GM08714 (cell line): Measurements from ENCODE around the gene DPM3.
A peak's percentile ranks its signal among the peaks of the same experiment; 100 is the strongest.

ENCODE experiments used
- H3K4me3 ChIP-seq: fragments of 200-500 bp; sonication (Bioruptor generic); 2 replicates; pipeline ENCODE4 v1.5.1; 2014; ENCODE audit warnings: mild to moderate bottlenecking, low read length, inconsistent platforms
- ZNF274 ChIP-seq: IDR thresholded peaks from 2 replicates; pipeline ENCODE4 v1.6.1; 2012; ENCODE audit warnings: mild to moderate bottlenecking, low read depth, low read length

The DPM3 gene

DNA sequence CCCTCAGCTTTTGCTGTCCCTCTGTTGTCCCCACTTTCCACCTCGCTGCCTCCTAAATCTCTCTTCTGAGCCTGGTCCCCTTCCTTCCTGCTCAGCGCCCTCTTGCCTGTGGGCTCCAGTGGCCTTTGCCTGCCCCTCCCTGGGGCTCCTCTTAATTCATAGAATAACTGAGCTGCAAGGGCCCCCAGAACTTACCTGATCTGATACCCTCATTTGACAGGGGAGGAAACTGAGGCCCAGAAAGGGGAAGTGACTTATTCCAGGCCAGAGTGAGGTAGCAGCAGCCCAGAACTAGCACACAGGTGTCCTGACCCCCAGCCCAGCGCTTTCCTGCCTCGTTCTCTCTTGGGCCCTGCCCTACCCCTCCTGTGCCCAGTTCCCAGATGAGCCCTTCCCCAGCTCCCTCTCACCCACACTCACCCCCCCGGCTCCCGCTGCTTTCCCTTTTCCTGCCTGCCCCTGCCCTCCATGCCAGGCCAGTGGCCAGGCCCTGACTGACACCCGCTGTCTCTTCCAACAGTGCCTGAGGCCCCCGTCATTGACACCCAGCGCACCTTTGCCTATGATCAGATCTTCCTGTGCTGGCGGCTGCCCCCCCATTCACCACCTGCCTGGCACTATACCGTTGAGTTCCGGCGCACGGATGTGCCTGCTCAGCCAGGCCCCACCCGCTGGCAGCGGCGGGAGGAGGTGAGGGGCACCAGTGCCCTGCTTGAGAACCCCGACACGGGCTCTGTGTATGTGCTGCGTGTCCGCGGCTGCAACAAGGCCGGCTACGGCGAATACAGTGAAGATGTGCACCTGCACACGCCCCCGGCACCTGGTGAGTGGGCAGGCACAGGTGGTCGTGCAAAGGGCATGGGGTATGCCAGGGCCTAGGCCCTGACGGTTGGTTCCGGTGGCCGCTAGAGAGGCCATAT lies 39.0 kb upstream of the DPM3 start:
- no peak for TF ChIP-seq ZNF274
- H3K4me3 ChIP-seq: no peak overlapping the region

GRCh38 chr1:155178441-155179111 lies 38.2 kb upstream of the DPM3 start:
- H3K4me3 ChIP-seq: no peak overlapping the region
- TF ChIP-seq ZNF274: no peak

GRCh38 chr1:155177918-155178281 lies 37.6 kb upstream of the DPM3 start:
- no peak overlapping the region for H3K4me3 ChIP-seq
- TF ChIP-seq ZNF274: no peak

DNA sequence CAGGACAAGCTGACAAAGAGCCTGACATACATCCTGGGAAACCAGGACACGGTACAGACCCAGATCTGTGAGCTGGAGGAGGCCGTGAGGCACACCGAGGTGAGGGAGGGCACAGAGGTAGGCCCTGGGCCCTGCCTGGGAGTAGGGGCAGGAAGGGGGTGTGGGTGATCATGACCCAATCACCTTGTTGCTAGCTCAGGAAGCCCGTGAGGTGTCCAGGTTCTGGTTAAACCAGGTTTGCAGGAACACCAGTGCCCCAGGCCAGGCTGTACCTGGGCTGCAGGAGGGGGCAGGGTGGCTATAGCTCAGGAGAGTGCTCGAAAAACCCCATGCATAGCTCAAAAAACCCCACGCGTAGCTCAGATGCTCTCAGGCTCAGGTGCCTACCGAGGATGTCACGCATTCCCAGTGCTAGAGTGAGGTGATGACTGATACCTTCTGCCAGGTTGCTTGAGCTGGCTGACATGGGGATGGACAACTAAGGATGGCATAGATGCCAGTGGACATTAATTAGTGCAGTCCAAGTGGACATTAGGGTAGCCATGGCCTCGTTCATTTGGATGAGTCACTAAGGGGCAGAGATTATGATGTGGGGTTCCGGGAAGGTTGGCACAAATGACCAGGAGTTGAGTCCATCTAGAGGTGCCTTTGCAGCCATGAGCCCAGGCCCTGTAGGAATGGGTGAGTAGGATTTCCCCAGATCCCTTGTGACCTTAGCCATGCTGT lies 37.0 kb upstream of the DPM3 start:
- H3K4me3 ChIP-seq: no peak overlapping the region
- no peak for TF ChIP-seq ZNF274

DNA sequence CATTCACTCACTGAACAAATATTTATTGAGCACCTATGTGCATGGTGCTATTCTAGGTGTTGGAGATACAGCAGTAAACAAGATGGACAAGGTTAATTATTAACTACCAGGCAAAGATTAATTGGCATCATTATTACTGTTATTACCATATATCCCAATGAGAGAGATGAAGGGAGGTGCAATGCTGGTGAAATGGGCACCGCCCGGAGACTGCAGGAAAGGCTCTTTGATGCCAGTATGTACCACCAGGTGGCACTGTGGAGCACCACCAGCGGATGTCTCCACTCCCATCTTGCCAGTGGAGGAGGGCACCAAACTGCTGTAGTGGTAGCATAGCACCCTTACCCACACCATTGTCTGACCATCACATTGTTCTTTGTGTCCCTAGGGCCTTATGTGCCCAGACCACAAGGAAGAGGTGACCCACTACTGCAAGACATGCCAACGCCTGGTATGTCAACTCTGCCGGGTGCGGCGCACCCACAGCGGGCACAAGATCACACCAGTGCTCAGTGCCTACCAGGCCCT lies 36.3 kb upstream of the DPM3 start:
- no peak overlapping the region for H3K4me3 ChIP-seq

DNA sequence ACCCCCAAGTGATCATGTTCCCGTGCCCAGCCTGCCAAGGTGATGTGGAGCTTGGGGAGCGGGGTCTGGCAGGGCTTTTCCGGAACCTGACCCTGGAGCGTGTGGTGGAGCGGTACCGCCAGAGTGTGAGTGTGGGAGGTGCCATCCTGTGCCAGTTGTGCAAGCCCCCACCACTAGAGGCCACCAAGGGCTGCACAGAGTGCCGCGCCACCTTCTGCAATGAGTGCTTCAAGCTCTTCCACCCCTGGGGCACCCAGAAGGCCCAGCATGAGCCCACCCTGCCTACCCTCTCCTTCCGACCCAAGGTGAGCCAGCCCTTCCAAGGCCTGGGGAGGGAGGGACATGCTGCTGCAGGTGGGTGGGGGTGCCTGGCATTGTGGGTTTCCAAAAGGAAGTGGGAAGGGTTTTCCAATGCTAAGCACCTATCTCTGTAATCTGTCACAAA lies 35.6 kb upstream of the DPM3 start:
- H3K4me3 ChIP-seq: no peak overlapping the region

More for the DNA sequence above, 36.3 kb upstream of the DPM3 start:
- no peak for TF ChIP-seq ZNF274

DNA sequence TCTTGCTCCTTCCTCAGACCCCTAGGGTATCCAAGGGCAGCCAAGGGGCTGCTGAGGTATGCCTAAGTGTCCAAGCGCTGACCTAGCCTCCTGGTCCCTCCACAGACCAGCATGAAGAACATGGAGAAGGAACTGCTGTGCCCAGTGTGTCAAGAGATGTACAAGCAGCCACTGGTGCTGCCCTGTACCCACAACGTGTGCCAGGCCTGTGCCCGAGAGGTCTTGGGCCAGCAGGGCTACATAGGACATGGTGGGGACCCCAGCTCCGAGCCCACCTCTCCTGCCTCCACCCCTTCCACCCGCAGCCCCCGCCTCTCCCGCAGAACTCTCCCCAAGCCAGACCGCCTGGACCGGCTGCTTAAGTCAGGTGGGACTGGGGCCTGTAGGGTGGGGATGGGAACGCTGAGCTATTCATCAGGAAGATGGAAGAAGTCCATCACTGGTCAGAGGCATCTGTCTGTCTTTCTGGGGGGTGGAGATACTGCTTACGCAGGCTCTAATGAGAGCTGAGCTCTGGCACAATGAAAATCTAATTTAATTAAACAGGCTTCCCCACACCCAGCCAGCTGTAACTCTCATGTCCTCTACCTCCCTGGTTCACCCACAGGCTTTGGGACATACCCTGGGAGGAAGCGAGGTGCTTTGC lies 35.1 kb upstream of the DPM3 start:
- no peak for TF ChIP-seq ZNF274
- no peak overlapping the region for H3K4me3 ChIP-seq

More for the DNA sequence above, 35.6 kb upstream of the DPM3 start:
- no peak for TF ChIP-seq ZNF274

- no peak for TF ChIP-seq ZNF274
- peak overlapping the region; percentile 0; the same call in 1 of the 2 replicates for H3K4me3 ChIP-seq
Measured at GRCh38 chr1:155174324-155175280, 34.3 kb upstream of the DPM3 start.

DNA sequence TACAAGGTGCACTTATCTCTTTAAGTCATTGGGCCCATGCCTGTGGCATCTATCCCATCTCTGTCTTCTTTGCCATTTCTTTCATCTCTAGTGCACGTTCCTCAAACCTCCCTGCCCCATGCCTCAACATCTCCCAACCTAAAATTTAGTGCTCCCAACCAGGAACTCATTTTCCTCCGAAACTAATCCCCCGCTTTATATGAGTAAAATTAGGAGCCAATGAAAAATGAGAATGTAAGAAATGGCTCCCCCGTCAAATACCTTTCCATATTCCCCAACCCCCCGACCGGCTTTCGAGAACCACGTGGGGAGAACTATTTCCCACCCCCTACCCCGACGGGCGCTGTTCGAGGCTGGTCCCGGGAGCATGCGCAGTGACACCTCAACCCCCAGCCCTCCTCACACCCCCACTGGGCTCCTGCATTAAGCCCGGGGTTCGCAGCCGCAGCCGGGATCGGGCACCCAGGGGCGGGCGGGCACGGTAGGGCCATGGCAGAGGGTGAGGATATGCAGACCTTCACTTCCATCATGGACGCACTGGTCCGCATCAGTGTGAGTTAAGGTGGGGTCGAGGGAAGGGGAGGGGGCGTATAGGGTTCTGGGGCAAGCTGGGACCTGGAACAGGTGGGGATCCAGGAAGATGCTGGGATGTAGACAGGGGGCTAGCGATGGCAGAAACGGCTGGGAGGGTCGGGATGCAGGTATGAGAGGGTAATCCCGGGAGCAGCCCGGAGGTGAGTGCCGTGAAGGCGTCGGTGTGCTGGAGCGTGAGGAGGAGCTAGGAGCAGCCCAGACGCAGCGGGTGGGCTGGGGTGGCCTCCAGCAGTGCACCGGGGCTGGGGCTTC lies 33.4 kb upstream of the DPM3 start, which contains the start of gene TRIM46:
TRIM46 (plus strand) TSS at position 372 of the 846 bp plus-strand sequence; CDS start at position 490, 118 bp downstream.
- TF ChIP-seq ZNF274: no peak
- H3K4me3 ChIP-seq: peak within 1 kb of the TSS; percentile 93

DNA sequence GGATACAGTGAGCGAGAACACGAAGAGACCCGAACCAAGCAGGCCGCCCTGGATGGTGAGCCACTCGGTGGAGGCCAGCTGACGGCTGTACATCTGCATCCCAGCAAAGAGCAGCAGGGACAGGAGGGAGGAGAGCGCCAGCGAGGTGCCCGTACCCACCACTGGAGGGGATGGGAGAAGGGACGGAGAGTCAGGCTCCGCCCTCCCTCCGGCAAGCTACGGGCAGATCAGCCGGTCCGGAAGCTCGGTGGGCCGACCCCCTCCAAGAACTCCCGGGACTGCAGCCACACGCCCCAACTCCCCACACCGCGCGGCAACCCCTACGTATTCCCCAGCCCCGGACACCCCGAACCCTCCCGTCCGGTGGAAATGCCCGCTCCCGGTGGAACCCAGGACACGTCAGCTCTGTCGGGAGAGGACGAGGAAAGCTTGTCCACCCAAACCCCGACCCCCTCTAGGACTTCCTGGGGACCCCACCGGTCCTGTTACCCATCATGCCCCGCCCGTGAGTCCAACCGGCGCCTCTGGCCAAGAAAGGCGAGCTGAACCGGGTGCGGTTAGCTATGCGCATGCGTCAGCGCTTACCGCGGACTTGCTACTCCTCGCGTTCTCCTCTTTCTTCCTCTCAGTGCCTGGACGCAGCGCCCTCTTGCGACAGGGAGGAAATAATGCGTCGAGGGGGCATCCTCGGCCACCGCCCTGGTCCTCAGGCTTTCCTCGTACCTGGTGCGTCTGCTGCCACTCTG lies 32.6 kb upstream of the DPM3 start, which contains the start of gene KRTCAP2:
KRTCAP2 (minus strand) TSS at position 573 of the 746 bp plus-strand sequence; CDS start at position 493, 80 bp downstream.
- peak within 1 kb of the TSS; percentile 93 for H3K4me3 ChIP-seq
- no peak for TF ChIP-seq ZNF274
